H1 (cell line): Measurements from ENCODE around the gene FGF19. TPM values are rescaled to one million over a fixed set of nuclear protein-coding genes. Genes with fewer than 3 reads are reported as not detected.

ENCODE experiments used
- CTCF ChIA-PET: fragments of 300-600 bp; sonication (Branson Sonifier 250); formaldehyde crosslinking; loops from one replicate; lab custom pipeline; 2021; ENCODE audit not compliant: partially characterized antibody; lab: Charles Lee
- POLR2A ChIA-PET: fragments of 300-600 bp; sonication (Branson Sonifier 250); formaldehyde crosslinking; loops from one replicate; lab custom pipeline; 2021; ENCODE audit warnings: inconsistent platforms; ENCODE audit not compliant: partially characterized antibody; lab: Charles Lee
- DNase-seq, 2 experiments: peaks; one replicate each; pipeline versions ENCODE4 v3.0.0 to v3.0.0-alpha.2; 2010 to 2022; ENCODE audit warnings: low spot score in 2 of 2, low read depth in 1 of 2, mixed read lengths in 1 of 2
- FAIRE-seq: peaks from 2 replicates; lab custom pipeline; 2011; peaks lifted over from hg19 to GRCh38; lab: Jason Lieb, UNC
- H2AFZ ChIP-seq: 2 replicates; pipeline ENCODE4 v1.8.1; 2012; ENCODE audit warnings: low read length, inconsistent platforms
- H2AK5ac ChIP-seq: 2 replicates; pipeline ENCODE4 v1.6.1; 2013; ENCODE audit warnings: low read depth, low read length
- H2BK120ac ChIP-seq: replicated peaks from 2 replicates; pipeline ENCODE3; 2013; ENCODE audit warnings: low read depth, low read length, inconsistent platforms
- H2BK12ac ChIP-seq: 2 replicates; pipeline ENCODE4 v1.6.1; 2013; ENCODE audit warnings: low read depth, low read length
- H2BK15ac ChIP-seq: 2 replicates; pipeline ENCODE4 v1.6.1; 2013; ENCODE audit warnings: low read length
- H2BK20ac ChIP-seq: 2 replicates; pipeline ENCODE4 v1.6.1; 2013; ENCODE audit warnings: low read length
- H2BK5ac ChIP-seq: 2 replicates; pipeline ENCODE4 v1.6.1; 2013; ENCODE audit warnings: low read depth, low read length
- H3K14ac ChIP-seq: 2 replicates; pipeline ENCODE4 v1.6.1; 2013; ENCODE audit warnings: inconsistent platforms; ENCODE audit not compliant: insufficient read length
- H3K18ac ChIP-seq: 2 replicates; pipeline ENCODE4 v1.6.1; 2013; ENCODE audit warnings: low read length; ENCODE audit errors: extremely low read depth
- H3K23ac ChIP-seq: 2 replicates; pipeline ENCODE4 v1.6.1; 2013; ENCODE audit warnings: inconsistent platforms; ENCODE audit not compliant: insufficient read length
- H3K23me2 ChIP-seq: 2 replicates; pipeline ENCODE4 v1.6.1; 2013; ENCODE audit warnings: low read depth, low read length
- H3K27ac ChIP-seq: 2 replicates; pipeline ENCODE4 v1.6.1; 2011; ENCODE audit warnings: low read depth, low read length, inconsistent platforms
- H3K27me3 ChIP-seq, 4 experiments: replicated peaks in 1 of 4; 1 replicate in 1 of 4; 2 replicates in 3 of 4; pipeline versions ENCODE4 v1.6.1 to v1.8.1; 2011 to 2013; ENCODE audit warnings: low read length in 3 of 4, mild to moderate bottlenecking in 3 of 4, inconsistent platforms in 2 of 4, mixed read lengths in 2 of 4, moderate library complexity in 1 of 4; ENCODE audit not compliant: control insufficient read depth in 3 of 4, insufficient read depth in 3 of 4; ENCODE audit errors: extremely low read depth in 1 of 4
- H3K36me3 ChIP-seq, 4 experiments: 2 replicates each; pipeline versions ENCODE4 v1.6.1 to v1.8.1; 2011 to 2013; ENCODE audit warnings: mild to moderate bottlenecking in 4 of 4, low read length in 3 of 4, moderate library complexity in 2 of 4, control low read depth in 1 of 4, inconsistent platforms in 1 of 4; ENCODE audit not compliant: insufficient read depth in 4 of 4, control insufficient read depth in 2 of 4
- H3K4ac ChIP-seq: replicated peaks from 2 replicates; pipeline ENCODE3; 2013; ENCODE audit warnings: low read length, low read depth, mixed read lengths, inconsistent platforms; ENCODE audit not compliant: insufficient read length
- H3K4me1 ChIP-seq, 4 experiments: replicated peaks in 1 of 4; 1 replicate in 1 of 4; 2 replicates in 3 of 4; pipeline versions ENCODE4 v1.6.1 to v1.8.1; 2011 to 2013; ENCODE audit warnings: low read length in 3 of 4, inconsistent platforms in 2 of 4, mixed read lengths in 1 of 4; ENCODE audit not compliant: insufficient read depth in 4 of 4, control insufficient read depth in 3 of 4
- H3K4me2 ChIP-seq, 2 experiments: 2 replicates each; pipeline versions ENCODE4 v1.6.1 to v1.8.1; 2011 to 2013; ENCODE audit warnings: low read depth in 2 of 2, low read length in 2 of 2, control low read depth in 1 of 2, inconsistent platforms in 1 of 2, mild to moderate bottlenecking in 1 of 2; ENCODE audit not compliant: insufficient read depth in 1 of 2
- H3K4me3 ChIP-seq, 4 experiments: fragments of 200-600, 300-600 bp in 1 of 4; sonication (generic), shearing (Covaris generic), sonication (Bioruptor Twin) in 1 of 4; 2 replicates each; pipeline versions ENCODE4 v1.5.1 to v1.8.1; 2011 to 2016; ENCODE audit warnings: low read length in 4 of 4, low read depth in 3 of 4, control low read depth in 2 of 4, inconsistent platforms in 2 of 4, mild to moderate bottlenecking in 2 of 4, mixed read lengths in 1 of 4, moderate library complexity in 1 of 4; ENCODE audit not compliant: insufficient read depth in 2 of 4; ENCODE audit errors: extremely low read depth in 1 of 4
- H3K56ac ChIP-seq: replicated peaks from 2 replicates; pipeline ENCODE3; 2013; ENCODE audit warnings: low read depth, mild to moderate bottlenecking, mixed read lengths, low read length, inconsistent platforms; ENCODE audit not compliant: insufficient read length
- H3K79me1 ChIP-seq: 2 replicates; pipeline ENCODE4 v1.6.1; 2013; ENCODE audit warnings: low read depth, low read length, control low read depth
- H3K79me2 ChIP-seq, 2 experiments: 2 replicates each; pipeline versions ENCODE4 v1.6.1 to v1.8.1; 2012 to 2013; ENCODE audit warnings: low read length in 2 of 2, mild to moderate bottlenecking in 2 of 2, inconsistent platforms in 1 of 2; ENCODE audit not compliant: insufficient read depth in 2 of 2, control insufficient read depth in 1 of 2
- H3K9ac ChIP-seq, 4 experiments: replicated peaks in 1 of 4; 1 replicate in 1 of 4; 2 replicates in 3 of 4; pipeline versions ENCODE4 v1.6.1 to v1.8.1; 2011 to 2013; ENCODE audit warnings: low read depth in 3 of 4, low read length in 3 of 4, control low read depth in 2 of 4, mild to moderate bottlenecking in 2 of 4, moderate library complexity in 2 of 4, inconsistent platforms in 1 of 4; ENCODE audit errors: extremely low read depth in 1 of 4
- H3K9me3 ChIP-seq, 2 experiments: 2 replicates each; pipeline versions ENCODE4 v1.6.1 to v1.8.1; 2012 to 2013; ENCODE audit warnings: mild to moderate bottlenecking in 2 of 2, moderate library complexity in 2 of 2, control low read depth in 1 of 2, inconsistent platforms in 1 of 2, low read depth in 1 of 2, low read length in 1 of 2, mixed read lengths in 1 of 2; ENCODE audit not compliant: insufficient read depth in 2 of 2
- H4K20me1 ChIP-seq, 2 experiments: replicated peaks in 1 of 2; 2 replicates each; pipeline versions ENCODE3 to v1.8.1; 2011 to 2013; ENCODE audit warnings: inconsistent platforms in 2 of 2, low read length in 2 of 2, mild to moderate bottlenecking in 1 of 2; ENCODE audit not compliant: insufficient read depth in 2 of 2, control insufficient read depth in 1 of 2
- H4K5ac ChIP-seq: 2 replicates; pipeline ENCODE4 v1.6.1; 2013; ENCODE audit warnings: low read length, low read depth, mixed read lengths, inconsistent platforms; ENCODE audit not compliant: insufficient read length
- H4K8ac ChIP-seq: 2 replicates; pipeline ENCODE4 v1.8.0; 2013; ENCODE audit warnings: mild to moderate bottlenecking, moderate library complexity, low read length, inconsistent platforms; ENCODE audit not compliant: insufficient read depth; ENCODE audit errors: extremely low read depth
- H4K91ac ChIP-seq: replicated peaks from 2 replicates; pipeline ENCODE3; 2013; ENCODE audit warnings: low read length, mixed read lengths, inconsistent platforms; ENCODE audit not compliant: insufficient read length
- BACH1 ChIP-seq: IDR thresholded peaks from 2 replicates; pipeline ENCODE4 v1.6.1; 2012; ENCODE audit warnings: low read length, improper control_type of control experiment
- BCL11A ChIP-seq, 2 experiments: IDR thresholded peaks; one replicate each; pipeline ENCODE4 v1.6.1; 2011; ENCODE audit warnings: low read depth in 2 of 2, low read length in 2 of 2, mild to moderate bottlenecking in 2 of 2
- CREB1 ChIP-seq: IDR thresholded peaks from 2 replicates; pipeline ENCODE4 v1.6.1; 2012; ENCODE audit warnings: inconsistent platforms
- EP300 ChIP-seq, 2 experiments: IDR thresholded peaks; 1 replicate in 1 of 2; 2 replicates in 1 of 2; pipeline ENCODE4 v1.6.1; 2011 to 2012; ENCODE audit warnings: low read depth in 2 of 2, low read length in 2 of 2, mild to moderate bottlenecking in 2 of 2, borderline replicate concordance in 1 of 2, inconsistent platforms in 1 of 2, moderate library complexity in 1 of 2
- HDAC2 ChIP-seq, 2 experiments: fragments of 300-600 bp in 1 of 2; sonication (generic) in 1 of 2; IDR thresholded peaks; 2 replicates each; pipeline ENCODE4 v1.6.1; 2011 to 2012; ENCODE audit warnings: low read depth in 2 of 2, low read length in 2 of 2, mild to moderate bottlenecking in 2 of 2, moderate library complexity in 2 of 2, borderline replicate concordance in 1 of 2, inconsistent platforms in 1 of 2
- KDM4A ChIP-seq: IDR thresholded peaks from one replicate; pipeline ENCODE4 v1.7.1; 2012; ENCODE audit warnings: low read depth, mild to moderate bottlenecking, moderate library complexity, low read length, inconsistent platforms; ENCODE audit not compliant: severe bottlenecking
- KDM5A ChIP-seq: fragments of 200-600 bp; IDR thresholded peaks from 2 replicates; pipeline ENCODE4 v1.7.1; 2012; ENCODE audit warnings: mild to moderate bottlenecking, low read length, inconsistent platforms, mixed read lengths
- MAFK ChIP-seq: IDR thresholded peaks from 2 replicates; pipeline ENCODE4 v1.6.1; 2012; ENCODE audit warnings: low read depth, mild to moderate bottlenecking, improper control_type of control experiment, low read length
- NRF1 ChIP-seq: IDR thresholded peaks from 2 replicates; pipeline ENCODE4 v1.6.1; 2011; ENCODE audit warnings: mild to moderate bottlenecking, low read depth, low read length, improper control_type of control experiment
- RBBP5 ChIP-seq: IDR thresholded peaks from 2 replicates; pipeline ENCODE4 v1.7.1; 2012; ENCODE audit warnings: low read depth, mild to moderate bottlenecking, inconsistent platforms, low read length, moderate library complexity, borderline replicate concordance
- SIX5 ChIP-seq: IDR thresholded peaks from 2 replicates; pipeline ENCODE4 v1.6.1; 2011; ENCODE audit warnings: mild to moderate bottlenecking, low read depth, low read length
- TAF7 ChIP-seq: optimal IDR thresholded peaks from 2 replicates; pipeline ENCODE3; 2011; ENCODE audit warnings: low read depth, mild to moderate bottlenecking, inconsistent platforms, low read length, moderate library complexity, borderline replicate concordance
- TCF12 ChIP-seq: IDR thresholded peaks from 2 replicates; pipeline ENCODE4 v1.6.1; 2011; ENCODE audit warnings: low read depth, mild to moderate bottlenecking, low read length
- YY1 ChIP-seq: IDR thresholded peaks from 2 replicates; pipeline ENCODE4 v1.6.1; 2011; ENCODE audit warnings: low read depth, mild to moderate bottlenecking, low read length
- WGBS, 2 experiments: shearing (Covaris generic) in 1 of 2; methylation state at CpG; one replicate each; pipeline versions ENCODE4 v1.1.6 to v1.1.7; 2013 to 2015; ENCODE audit warnings: low lambda C conversion rate in 2 of 2, mixed read lengths in 2 of 2, inconsistent platforms in 1 of 2, low coverage in 1 of 2, missing lambda C conversion rate in 1 of 2; ENCODE audit not compliant: insufficient replicate concordance in 2 of 2, insufficient coverage in 1 of 2, insufficient read length in 1 of 2; ENCODE audit errors: extremely low coverage in 1 of 2, missing lambda C conversion rate in 1 of 2; 5-methylcytosine and 5-hydroxymethylcytosine counted together
- polyA plus RNA-seq, 7 experiments: library from polyadenylated mRNA; depleted of rRNA in 3 of 7; stranded (reverse) in 5 of 7; unstranded in 2 of 7; fragments of >200 nt in 5 of 7; fragments of 200-250 nt in 2 of 7; gene quantifications; 1 replicate in 5 of 7; 2 replicates in 1 of 7; 4 replicates in 1 of 7; pipeline versions ENCODE4 v1.2.1 to v1.2.3, GENCODE V29; 2011 to 2013; ENCODE audit warnings: missing spikeins in 2 of 7, mixed read lengths in 2 of 7
- total RNA-seq: library from RNA; stranded (reverse); fragmentation: NEBNext Ultra II Directional; extraction: Animal tissue kit (Norgen Biotek cat#: 25700); gene quantifications from 2 replicates; pipeline ENCODE4 v1.2.1, GENCODE V29; 2021

The FGF19 gene
- total and polyA plus RNA-seq, 2 of the 8 experiments (the other 6 are each of a cell fraction or from before 2014, with no cell fraction given) = 9.6 to 14.8 TPM

DNA sequence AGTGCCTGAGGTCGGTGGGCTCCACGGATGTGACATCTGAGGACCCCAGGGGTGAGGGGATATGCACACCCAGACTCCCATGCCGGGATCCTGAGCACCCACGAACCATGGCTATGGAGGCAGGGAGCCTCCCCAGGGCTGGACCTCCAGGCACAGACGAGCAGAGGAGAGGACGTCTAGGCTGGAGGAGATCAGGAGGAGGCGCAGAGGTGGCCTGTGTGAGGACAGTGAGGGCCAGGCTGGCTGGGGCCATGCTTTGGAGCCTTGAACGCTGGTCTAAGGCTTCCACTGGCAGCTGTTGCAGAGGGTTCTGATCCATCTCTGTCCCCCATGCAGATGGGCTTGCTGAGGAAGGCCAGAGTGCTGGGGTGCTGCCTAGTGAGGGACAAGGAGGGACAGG, 42.3 kb upstream of the FGF19 start:
- Histone ChIP-seq H3K9ac (no peak overlapping the region), H4K91ac (peak overlapping the region; percentile 7), H4K20me1 (no peaks in the 10 kb centered on the region), H4K8ac (no peak overlapping the region), H4K5ac (no peak overlapping the region), H3K4me3 (no peak overlapping the region), H3K27me3 (no peaks in the 10 kb centered on the region), H2AFZ (no peak overlapping the region), H3K79me1 (no peaks in the 10 kb centered on the region), H2BK120ac (no peak overlapping the region), H2BK12ac (peak overlapping the region; percentile 84; the same call in 1 of the 2 replicates), H2BK5ac (peak overlapping the region; percentile 63; the same call in 1 of the 2 replicates), H2BK15ac (peak overlapping the region; percentile 92; the same call in 1 of the 2 replicates), H3K14ac (no peak overlapping the region), H3K23me2 (peaks cover 4% of the 10 kb centered on the region; the same call in 1 of the 2 replicates), H3K23ac (no peak overlapping the region), H3K4me2 (no peak overlapping the region), H3K18ac (peak overlapping the region; percentile 6; the same call in 1 of the 2 replicates), H3K4ac (no peak overlapping the region), H3K36me3 (no peaks in the 10 kb centered on the region), H3K4me1 (peaks cover 0 to 7% (median 6%) of the 10 kb centered on the region in 4 experiments; a peak in 5 of 7 replicates), H3K27ac (no peak overlapping the region), H3K56ac (no peak overlapping the region), H2AK5ac (no peak overlapping the region), H3K9me3 (no peaks in the 10 kb centered on the region), H3K79me2 (no peaks in the 10 kb centered on the region), H2BK20ac (peak overlapping the region; percentile 66; the same call in 1 of the 2 replicates)
- DNase-seq (no peak), FAIRE-seq (no peak)
- 90% methylated on average over 8 of the region's 8 CpGs; no CpG with 5 or more reads in 1 of the 2 experiments for WGBS, 2 experiments
- ChIA-PET POLR2A (no interaction called here), CTCF (interaction anchor here (1.0 to 1.5 kb wide), 4 partner anchors 10 to 55 kb away, joined by 3 to 4 read pairs (median 4); no protein-coding TSS in a partner anchor)
- TF ChIP-seq BCL11A (IDR thresholded peaks at IDR 0.05; ENCODE audit: low read depth in 2 of 2, low read length in 2 of 2) (no peak), SIX5 (no peak), RBBP5 (no peak), KDM5A (no peak), EP300 (IDR thresholded peaks at IDR 0.05; ENCODE audit: borderline replicate concordance in 1 of 2, low read depth in 2 of 2, low read length in 2 of 2) (no peak), YY1 (no peak), BACH1 (no peak), MAFK (no peak), CREB1 (no peak), TAF7 (no peak), TCF12 (no peak), HDAC2 (IDR thresholded peaks at IDR 0.05; ENCODE audit: borderline replicate concordance in 1 of 2, low read depth in 2 of 2, low read length in 2 of 2) (no peak), KDM4A (no peak), NRF1 (no peak)
